NCI-H460 (cell line): ENCODE data around the gene TMEM63C. TPM values are rescaled to one million over a fixed set of nuclear protein-coding genes. Genes with fewer than 3 reads are reported as not detected.

Experiments
- DNase-seq: peaks from one replicate; pipeline ENCODE4 v3.0.0-alpha.2; 2016; ENCODE audit warnings: low read depth; ENCODE audit errors: extremely low read depth
- total RNA-seq: library from RNA; depleted of rRNA; stranded (reverse); fragments of >200 nt; shearing (Covaris generic); gene quantifications from 2 replicates; pipeline ENCODE4 v1.2.3, GENCODE V29; 2014

Gene TMEM63C
- total RNA-seq, 1 experiment from 2014 or later = not detected

- DNase-seq = no peak
Measured at GRCh38 chr14:77194706-77195105, 13.1 kb downstream of the TMEM63C start.

DNA sequence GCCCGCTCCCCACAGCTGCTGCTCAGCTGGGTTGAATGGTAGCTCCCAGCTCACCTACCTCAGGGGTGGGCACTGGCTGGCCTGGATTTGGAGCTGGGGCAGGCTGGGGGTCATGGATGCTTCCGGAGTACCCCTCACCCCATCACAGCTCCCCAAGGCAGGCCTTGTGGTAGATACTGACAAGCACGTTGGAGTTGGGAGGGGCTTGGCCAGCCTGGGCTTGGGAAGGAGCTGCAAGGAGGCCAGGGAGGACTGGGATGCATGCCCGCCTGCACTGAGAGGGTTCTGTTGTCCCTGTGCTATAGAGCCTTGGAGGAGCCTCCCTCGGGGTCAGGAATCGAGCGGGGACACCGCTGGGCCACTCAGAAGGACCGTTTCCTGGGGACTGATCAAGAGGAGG is 14.2 kb downstream of the TMEM63C start:
- DNase-seq = no peak

DNA sequence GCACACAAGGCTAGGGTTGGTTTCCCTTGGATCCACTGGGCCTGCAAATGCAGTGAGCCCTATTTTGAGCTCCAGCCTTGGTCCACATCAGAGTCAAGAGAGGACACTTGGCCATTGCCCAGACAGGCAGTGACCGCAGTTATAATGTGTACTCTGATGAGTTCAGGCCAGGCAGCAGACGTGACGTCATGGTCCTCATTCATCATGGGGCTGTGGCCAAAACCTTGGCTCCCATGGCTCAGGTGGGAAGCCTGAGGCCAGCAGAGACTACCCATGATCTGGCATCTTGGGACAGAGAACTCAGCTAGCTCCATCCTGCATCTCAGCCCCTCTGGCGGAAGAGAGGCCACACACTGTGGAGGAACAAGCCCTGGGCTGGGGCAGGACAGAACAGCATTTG is 16.4 kb downstream of the TMEM63C start:
- DNase-seq = no peak

DNA sequence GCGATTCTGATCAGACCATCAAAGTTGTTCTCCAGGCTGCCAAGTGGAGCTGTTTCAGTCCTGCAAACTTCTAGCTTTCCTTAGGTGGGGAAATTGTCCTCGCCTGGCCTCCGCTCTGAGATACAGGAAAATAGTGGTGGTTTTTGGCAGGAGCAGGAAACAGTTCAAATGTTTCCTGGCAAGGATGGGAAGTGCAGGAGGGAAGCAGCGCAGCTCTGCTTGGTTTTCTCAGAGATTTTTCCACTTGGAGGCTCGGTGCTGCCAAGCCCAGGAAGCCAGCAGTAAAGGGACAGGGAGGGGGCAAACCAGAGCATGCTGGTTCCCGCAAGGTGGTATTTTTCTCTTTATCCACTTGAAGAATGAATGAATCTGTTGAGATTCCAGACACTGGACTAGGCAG is 17.0 kb downstream of the TMEM63C start:
- no peak for DNase-seq

- no peak for DNase-seq
Measured at GRCh38 chr14:77199590-77199989, 18.0 kb downstream of the TMEM63C start.

GRCh38 chr14:77200406-77200985 is 18.9 kb downstream of the TMEM63C start:
- no peak for DNase-seq

DNA sequence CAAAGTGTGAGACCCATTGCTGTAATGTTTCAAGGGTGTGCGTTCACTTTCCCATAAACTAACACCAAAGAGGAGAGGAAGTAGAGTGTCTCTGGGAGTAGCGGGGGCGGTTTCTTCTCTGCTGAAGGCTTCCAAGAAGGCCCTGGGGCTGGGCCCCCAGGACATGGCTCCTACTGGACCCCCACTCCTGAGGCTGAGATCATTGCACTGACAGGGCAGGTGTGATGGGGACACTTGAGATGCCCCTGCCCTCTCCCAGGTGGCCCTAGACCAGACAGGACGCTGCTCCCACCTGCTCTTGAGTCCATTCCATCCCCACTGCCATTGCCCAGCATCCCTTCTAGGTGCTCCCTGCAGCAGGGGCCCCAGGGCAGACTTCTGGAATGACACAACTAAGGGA is 20.1 kb downstream of the TMEM63C start:
- DNase-seq = no peak

DNA sequence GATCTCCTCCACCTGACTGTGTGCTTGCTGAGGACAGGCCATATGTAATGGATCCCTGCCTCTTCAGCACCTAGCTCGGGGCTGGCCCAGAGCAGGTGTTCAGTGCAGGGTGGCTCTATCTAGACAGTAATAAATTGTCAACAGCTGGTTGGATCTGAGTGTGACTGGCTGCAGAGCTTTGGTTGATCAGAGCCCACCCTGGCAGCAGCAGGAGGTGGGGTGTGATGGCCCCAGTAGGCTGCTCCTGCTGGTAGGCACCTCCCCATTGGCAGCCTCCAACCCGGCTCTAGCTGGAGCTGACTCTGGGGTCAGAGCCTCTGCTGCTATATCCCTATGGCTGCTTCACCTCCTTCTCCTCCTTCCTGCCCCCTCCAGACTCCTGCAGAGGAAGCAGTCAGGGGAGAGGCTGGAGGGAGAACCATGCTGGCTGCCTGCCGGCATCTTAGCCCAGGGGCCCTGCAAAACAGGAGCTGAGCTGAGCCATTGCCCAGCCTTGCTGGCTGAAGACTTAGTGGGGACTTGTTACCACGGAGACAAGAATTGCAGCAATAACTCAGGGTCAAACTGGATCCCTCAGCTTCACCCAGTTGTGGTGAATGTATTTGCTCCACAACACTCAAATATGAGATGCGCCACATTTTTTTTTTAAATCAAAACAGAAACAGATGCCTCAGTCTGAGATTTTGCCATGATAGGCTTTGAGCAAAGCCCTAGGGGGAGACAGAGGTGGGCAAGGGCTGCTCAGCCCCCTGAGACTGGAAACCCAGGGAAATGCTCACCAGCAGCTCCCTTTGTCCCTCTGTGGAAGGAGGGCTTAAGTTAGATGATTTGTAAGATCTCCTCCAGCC is 22.2 kb downstream of the TMEM63C start:
- no peak for DNase-seq

DNA sequence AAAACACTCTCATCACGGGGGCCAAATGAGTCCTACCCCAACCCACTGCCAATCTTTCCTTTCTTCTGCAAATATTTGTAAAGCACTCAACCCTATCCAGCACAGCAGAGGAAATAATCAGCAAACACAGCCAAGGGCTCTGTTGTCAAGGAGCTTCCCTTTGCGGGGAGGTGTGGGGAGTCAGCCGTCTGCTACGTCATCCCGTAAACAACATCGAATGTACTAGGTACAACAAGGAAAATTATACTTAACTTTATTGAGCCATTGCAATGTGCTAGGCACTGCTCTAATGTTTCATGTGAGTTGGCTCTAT is 22.8 kb downstream of the TMEM63C start:
- DNase-seq = no peak

- DNase-seq = no peak
Measured at GRCh38 chr14:77204907-77205306, 23.3 kb downstream of the TMEM63C start.

DNA sequence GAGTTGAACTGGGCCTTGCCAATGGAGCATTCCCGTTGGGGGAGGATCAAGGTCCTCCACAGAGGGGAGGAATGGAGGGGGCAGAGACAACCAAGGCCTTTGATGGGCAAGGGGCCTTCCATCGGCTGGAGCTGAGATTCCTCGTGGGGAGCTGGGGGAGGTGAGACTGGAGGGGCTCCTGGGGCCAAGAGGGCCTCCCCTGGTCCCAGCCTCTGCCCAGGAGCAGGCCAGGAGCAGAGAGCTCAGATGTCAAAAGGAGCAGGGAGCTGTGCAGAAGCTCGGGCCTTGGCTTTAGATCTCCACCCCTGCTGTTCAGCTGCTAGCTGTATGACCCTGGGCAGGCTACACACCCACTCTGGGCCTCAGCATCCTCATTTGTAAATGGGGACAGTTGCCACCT is 24.0 kb downstream of the TMEM63C start:
- no peak for DNase-seq

DNA sequence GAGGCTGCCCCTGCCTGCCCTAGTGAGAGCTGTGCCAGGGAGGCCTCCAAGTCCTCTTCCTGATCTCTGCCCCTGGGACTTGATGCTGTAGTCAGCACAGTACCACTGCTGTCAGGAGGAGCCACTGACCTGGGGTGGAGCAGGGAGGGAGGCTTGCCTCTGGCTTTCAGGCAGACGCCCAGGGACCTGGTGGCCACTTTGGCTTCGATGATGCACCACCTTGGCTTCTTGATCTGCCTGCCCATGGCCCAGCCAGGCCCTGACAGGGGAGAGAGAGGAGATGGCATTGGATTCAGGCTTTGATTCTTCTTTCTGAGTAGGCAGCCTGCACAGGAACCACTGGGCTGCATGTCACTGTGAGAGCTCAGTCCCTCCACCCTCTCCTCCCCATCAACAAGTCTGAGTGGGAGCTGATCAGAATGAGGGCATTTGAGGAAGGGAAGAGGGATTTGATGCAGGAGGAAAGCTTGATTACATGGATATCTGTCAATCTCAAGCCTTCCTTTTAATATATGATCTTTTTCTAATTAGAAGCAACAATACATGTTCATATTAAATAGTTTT is 24.7 kb downstream of the TMEM63C start:
- no peak for DNase-seq

- DNase-seq = no peak
Measured at GRCh38 chr14:77206877-77207389, 25.3 kb downstream of the TMEM63C start.

- peak; percentile 64 for DNase-seq
Measured at GRCh38 chr14:77208291-77208978, 26.8 kb downstream of the TMEM63C start.

- no peak for DNase-seq
Measured at GRCh38 chr14:77208979-77209318, 27.4 kb downstream of the TMEM63C start.

DNA sequence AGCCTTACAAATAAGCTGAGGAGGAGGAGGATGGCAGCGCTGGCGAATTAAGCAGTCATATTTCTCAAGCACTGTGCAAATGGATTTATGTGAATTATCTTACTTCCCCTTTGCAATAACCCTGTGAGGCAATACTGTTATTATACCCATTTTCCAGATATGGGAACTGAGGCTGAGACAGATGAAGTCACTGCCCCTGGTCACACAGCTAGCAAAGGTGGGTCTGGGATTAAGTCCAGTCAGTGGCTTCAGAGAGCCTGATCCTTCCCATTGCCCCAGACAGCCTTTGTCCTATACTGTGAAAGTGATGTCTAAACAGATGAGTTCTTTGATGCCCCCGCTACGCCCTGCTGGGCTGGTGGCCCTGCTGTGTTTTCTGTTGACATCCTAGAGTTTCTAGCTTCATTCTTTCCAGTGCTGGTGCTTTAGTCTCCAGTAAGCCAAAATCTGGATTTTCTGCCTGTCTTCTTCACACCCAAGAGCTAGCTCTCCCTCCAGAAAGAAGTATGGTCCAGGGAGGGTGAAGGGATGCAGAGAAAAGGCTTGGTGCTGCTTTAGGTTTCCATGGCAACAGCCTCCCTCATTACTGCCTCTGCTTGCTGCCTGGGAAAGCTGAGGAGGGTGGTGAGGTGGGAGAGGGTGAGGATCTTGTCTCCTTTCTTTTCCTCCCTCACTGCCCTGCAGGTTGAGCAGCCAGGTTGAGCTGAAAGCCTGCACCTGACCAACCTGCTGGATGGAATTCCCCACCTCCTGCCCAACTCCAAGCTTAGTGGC is 30.7 kb downstream of the TMEM63C start:
- DNase-seq = no peak

DNA sequence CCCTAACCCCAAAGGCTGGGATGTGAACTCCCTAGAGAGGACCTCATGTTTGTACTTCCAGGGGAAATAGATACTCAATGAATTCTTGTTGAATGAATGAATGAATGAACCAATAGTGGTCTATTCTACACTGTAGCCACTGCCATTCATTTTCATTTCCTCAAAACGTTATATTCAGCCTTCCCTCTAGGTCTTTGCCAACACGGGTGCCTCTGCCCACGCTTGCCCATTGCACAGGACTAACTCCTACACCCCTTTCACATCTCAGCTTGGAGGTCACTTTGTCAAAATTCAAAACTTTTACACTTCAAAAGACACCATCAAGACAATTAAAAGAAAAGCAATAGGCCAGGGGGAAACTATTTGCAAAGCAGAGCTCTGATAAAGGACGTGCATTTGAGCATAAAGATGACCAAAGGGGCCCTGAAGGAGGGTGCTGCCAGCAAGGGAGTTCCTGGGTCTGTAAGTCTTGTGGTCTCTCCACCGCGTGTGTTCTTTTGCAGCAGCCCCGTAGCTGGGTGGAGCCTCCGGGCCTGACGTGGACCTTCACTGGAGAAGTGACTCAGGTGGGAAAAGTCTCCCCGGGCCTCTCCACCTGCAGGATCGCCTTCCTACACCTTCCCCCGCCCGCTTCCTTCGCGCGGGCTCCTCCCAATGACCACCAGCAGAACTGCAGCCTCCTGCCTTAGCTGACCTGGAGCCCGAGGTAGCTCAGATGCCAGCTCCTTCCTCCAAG is 31.5 kb downstream of the TMEM63C start:
- DNase-seq = peak; percentile 34

DNA sequence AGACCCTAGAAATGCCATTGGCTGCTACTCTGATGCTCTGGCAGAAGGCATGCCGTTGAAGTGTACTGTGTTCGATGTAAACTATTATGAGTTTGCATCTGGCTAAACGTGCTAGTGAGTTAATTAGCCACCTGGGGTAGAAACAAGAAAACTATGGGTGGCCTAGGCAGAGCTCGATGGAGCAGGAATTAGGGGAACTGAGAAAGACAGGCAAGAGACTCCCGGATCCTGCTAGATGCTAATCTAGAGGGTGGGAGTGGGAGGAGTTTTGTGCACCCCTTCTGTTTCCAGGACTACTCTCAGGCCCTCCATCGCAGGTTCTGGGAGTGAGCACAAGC is 32.0 kb downstream of the TMEM63C start:
- no peak for DNase-seq

DNA sequence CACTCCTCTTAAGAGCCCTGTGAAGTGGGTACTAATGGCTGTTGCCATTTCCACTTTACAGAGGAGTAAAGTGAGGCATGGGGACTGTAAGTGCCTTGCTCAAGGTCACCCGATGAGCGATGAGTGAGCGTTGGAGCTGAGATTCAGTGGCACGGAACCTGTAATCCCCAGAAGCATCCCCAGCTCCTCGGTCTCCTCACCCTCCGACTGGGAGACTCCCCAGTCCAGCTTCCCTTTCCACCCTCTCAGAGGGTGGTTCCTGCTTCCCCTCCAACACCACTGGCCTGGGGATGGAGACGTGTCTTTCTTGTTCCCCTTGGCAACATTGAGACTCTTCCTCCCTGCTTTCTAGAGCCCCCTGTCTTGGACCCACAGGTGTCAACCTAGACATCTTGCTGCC is 32.6 kb downstream of the TMEM63C start:
- no peak for DNase-seq

DNA sequence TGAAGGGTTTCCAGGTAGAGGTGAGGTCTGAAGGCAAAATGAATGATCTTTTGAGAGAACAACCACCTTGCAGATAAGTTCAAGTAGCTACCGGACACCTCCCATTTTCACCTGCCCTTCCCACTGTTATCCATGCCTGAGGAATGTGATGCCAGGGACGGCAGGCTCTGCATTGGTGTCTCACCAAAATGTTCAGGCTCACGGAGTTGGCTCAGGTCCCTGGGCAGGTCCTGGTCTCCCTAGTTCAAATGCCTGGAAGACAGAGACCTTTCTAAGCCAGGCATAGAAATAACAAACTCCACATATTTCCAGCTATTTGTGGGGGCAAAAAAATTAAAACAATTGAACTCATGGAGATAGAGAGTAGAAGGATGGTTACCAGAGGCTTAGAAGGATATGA is 36.0 kb downstream of the TMEM63C start:
- DNase-seq = no peak
